HG03575 (cell line): ENCODE measurements around the gene FAM72C.
"Not testable (repeated sequence)": the region's sequence is repeated elsewhere in the genome, so short reads cannot be mapped to it uniquely, and the experiment has no call there.

ENCODE experiments used
- ATAC-seq: cut with Tn5 transposase; IDR thresholded peaks from one replicate; pipeline ENCODE4 v1.9.1; 2021; ENCODE audit not compliant: unreplicated experiment, insufficient number of reproducible peaks, low FRiP score; ENCODE audit errors: extremely low read depth

The FAM72C gene

GRCh38 chr1:143988602-143989426, 17.0 kb upstream of the FAM72C start:
- not testable (repeated sequence) for ATAC-seq

GRCh38 chr1:143987868-143988267, 16.1 kb upstream of the FAM72C start:
- ATAC-seq, result not testable (repeated sequence)

GRCh38 chr1:143984721-143985473, 13.1 kb upstream of the FAM72C start:
- ATAC-seq, result not testable (repeated sequence)

GRCh38 chr1:143974416-143974815, 2.6 kb upstream of the FAM72C start:
- ATAC-seq, result not testable (repeated sequence)

GRCh38 chr1:143973876-143974414, 2.2 kb upstream of the FAM72C start:
- ATAC-seq, result not testable (repeated sequence)

- ATAC-seq, result not testable (repeated sequence)
These were observed 1.1 kb upstream of the FAM72C start for GRCh38 chr1:143972753-143973326.

- ATAC-seq, result not testable (repeated sequence)
These were observed 5.9 kb downstream of the FAM72C start for GRCh38 chr1:143965860-143966259.

- ATAC-seq, result not testable (repeated sequence)
These were observed 7.5 kb downstream of the FAM72C start for GRCh38 chr1:143964294-143964693.

- ATAC-seq, result not testable (repeated sequence)
These were observed 15.9 kb downstream of the FAM72C start for GRCh38 chr1:143955930-143956329.

- not testable (repeated sequence) for ATAC-seq
These were observed 18.9 kb downstream of the FAM72C start for GRCh38 chr1:143952913-143953312.

GRCh38 chr1:143951485-143952391, 20.0 kb downstream of the FAM72C start:
- not testable (repeated sequence) for ATAC-seq

GRCh38 chr1:143947749-143948148, 24.0 kb downstream of the FAM72C start:
- not testable (repeated sequence) for ATAC-seq

GRCh38 chr1:143945253-143945652, 26.5 kb downstream of the FAM72C start:
- not testable (repeated sequence) for ATAC-seq

GRCh38 chr1:143944576-143945240, 27.1 kb downstream of the FAM72C start:
- ATAC-seq, result not testable (repeated sequence)

GRCh38 chr1:143943319-143943978, 28.3 kb downstream of the FAM72C start:
- not testable (repeated sequence) for ATAC-seq

- ATAC-seq, result not testable (repeated sequence)
These were observed 29.4 kb downstream of the FAM72C start for GRCh38 chr1:143942238-143942860.

- ATAC-seq, result not testable (repeated sequence)
These were observed 32.1 kb downstream of the FAM72C start for GRCh38 chr1:143939666-143940065.
